K562 treated with DMSO at 1 percent for 24 hours (cell line): ENCODE data around the gene ZNF333. TPM values are rescaled to one million over a fixed set of nuclear protein-coding genes. Genes with fewer than 3 reads are reported as not detected.

ENCODE experiments used
- total RNA-seq: library from RNA; unstranded; fragments of 300-600 nt; gene quantifications from 2 replicates; pipeline ENCODE4 v1.2.3, GENCODE V29; 2022; ENCODE audit warnings: low read depth; ENCODE audit not compliant: insufficient read depth

The ZNF333 gene
- 4.4 and 6.1 TPM in 2 replicates for total RNA-seq

DNA sequence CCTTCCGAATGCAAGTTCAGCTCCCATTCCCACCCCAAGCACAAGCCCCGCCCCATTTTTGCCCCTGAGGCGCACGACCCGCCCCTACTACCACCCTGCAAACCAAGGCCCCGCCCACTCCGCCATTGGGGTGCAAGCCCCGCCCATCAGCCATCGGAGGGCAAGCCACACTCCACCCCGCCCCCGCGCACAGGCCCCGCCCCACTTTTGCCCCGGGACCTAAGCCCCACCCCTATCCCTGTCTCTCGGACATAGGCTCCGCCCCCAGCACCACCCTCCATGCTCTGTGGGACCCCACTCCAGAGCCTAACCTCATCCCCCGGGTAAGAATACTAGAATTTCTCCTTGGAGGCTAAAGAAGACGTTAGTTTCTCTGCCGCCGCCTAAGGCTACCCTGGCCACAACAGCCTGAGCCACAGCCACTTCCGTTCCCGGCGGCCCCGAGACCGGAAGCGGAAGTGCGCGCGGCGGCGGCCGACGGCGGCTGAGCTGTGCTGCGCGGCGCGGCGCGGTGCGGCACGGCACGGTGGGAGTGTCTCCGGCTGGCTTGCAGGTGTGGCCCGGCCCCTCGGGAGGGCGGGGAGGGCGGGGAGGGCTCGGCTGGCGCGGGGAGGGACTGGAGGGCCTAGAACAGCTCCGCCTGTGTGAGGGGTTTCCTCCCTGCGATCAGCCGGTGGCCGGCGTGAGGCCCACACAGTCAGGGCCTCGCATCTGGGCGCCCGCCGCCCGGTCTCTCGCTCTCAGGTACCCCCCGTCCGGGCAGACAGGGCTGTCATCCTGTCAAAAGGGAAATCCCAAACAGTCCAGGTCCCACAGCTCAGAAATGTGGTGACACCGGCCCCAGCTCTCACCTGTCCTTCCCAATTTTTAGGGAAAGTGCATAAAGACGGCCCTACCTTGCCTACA lies at the start of gene ZNF333:
Gene ZNF333 (plus strand): TSS at position 451 of the 906 bp plus-strand sequence. CDS start 3,444 bp downstream, outside the sequence.

DNA sequence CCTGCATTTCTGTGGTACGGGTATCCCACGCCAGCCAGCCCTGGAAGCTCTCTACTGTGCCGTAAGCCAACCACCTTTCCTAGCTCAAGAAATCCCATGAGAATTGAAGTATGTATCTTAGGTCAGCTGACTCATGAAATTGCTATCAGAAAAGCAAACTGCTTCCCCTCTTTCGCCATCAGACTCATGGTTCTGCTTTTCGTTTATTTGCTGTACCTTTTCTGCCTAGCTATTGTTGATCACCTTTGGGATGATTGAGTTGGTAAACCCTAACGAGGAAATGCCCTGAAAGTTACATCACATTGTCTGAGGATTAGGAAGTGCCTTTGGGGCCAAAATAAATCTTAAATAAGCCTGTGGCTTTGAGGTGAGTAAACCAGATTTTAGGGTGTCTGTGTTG lies 15.1 kb upstream of the ZNF333 start, which contains the start of gene ADGRE3:
Gene ADGRE3 (minus strand): TSS at position 81 of the 400 bp plus-strand sequence. CDS start 74 bp downstream, at position 7.

DNA sequence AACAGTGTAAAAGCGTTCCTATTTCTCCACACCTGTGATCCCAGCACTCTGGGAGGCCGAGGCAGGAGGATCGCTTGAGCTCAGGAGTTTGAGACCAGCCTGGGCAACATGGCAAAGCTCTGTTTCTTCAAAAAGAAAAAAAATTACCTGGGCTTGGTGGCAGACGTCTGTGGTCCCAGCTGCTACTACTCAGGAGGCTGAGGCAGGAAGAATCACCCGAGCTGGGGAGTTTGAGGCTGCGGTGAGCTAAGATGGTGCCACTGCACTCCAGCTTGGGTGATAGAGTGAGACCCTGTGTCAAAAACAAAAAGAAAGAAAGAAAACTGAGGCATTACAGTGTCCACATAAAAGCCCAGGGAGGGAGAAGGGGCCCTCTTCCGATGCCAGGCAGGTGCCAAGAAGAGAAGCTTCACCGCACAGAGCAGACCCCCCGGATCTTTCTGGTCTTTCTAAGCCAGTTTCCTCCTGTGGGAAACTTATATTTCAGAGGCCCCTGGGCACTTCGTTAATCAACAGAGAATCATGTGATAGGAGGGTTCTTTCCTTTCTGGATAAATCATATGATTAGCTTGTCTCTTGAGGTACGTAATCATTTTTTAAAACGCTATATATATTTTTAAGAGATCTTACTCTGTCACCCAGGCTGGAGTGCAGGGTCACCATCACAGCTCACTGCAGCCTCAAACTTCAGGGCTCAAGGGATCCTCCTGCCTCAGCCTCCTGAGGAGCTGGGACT lies 88.4 kb downstream of the ZNF333 start, which contains the start of gene ADGRE2:
Gene ADGRE2 (minus strand): TSS at position 451 of the 736 bp plus-strand sequence. CDS start 1,804 bp downstream, outside the sequence.

Other genes with a start within 250 kb of the ZNF333 start
- gene PTGER1, start 214.7 kb upstream of the ZNF333 start, total RNA-seq: 0.34 TPM in 1 of 2 replicates, not detected in the other
- 215 and 217 TPM in 2 replicates for gene GIPC1, start 193.9 kb upstream of the ZNF333 start, total RNA-seq
- 149 and 152 TPM in 2 replicates for gene DNAJB1, start 171.7 kb upstream of the ZNF333 start, total RNA-seq
- 434 and 485 TPM in 2 replicates for gene TECR, start 160.5 kb upstream of the ZNF333 start, total RNA-seq
- gene NDUFB7, start 118.0 kb upstream of the ZNF333 start, total RNA-seq: 450 and 480 TPM in 2 replicates
- gene CLEC17A, start 107.0 kb upstream of the ZNF333 start, total RNA-seq: not detected in 2 replicates
- not detected in 2 replicates for gene ADGRE3, start 15.2 kb upstream of the ZNF333 start, total RNA-seq
- gene ADGRE2, start 88.5 kb downstream of the ZNF333 start, total RNA-seq: 5.4 and 12.4 TPM in 2 replicates
- gene OR7A5, start 145.1 kb downstream of the ZNF333 start, total RNA-seq: not detected in 2 replicates
- gene OR7C1, start 145.1 kb downstream of the ZNF333 start, total RNA-seq: not detected in 2 replicates
- not detected in 2 replicates for gene OR7A10, start 158.9 kb downstream of the ZNF333 start, total RNA-seq
- gene OR7A17, start 196.1 kb downstream of the ZNF333 start, total RNA-seq: not detected in 2 replicates